Aorta (tissue), 5 donors: Measurements from ENCODE around the gene CASP2. TPM values are rescaled to one million over a fixed set of nuclear protein-coding genes. Genes with fewer than 3 reads are reported as not detected.
A peak's percentile ranks its signal among the peaks of the same experiment; 100 is the strongest.
"Not testable (repeated sequence)": the region's sequence is repeated elsewhere in the genome, so short reads cannot be mapped to it uniquely, and the experiment has no call there.

Experiments used
- ATAC-seq: fragments of 200-7000 bp; cut with Tn5 transposase; one replicate; pipeline ENCODE4 v1.9.1; 2022; ENCODE audit warnings: moderate library complexity; ENCODE audit not compliant: low FRiP score
- DNase-seq, 2 donors: peaks; one replicate each; pipeline ENCODE4 v3.0.0-alpha.2; 2020
- H3K27ac ChIP-seq, 2 donors: one replicate each; pipeline ENCODE4 v1.5.1; 2013; ENCODE audit warnings: low read length in 2 of 2, mild to moderate bottlenecking in 2 of 2, moderate library complexity in 2 of 2, control low read depth in 1 of 2, inconsistent platforms in 1 of 2, low read depth in 1 of 2
- H3K27me3 ChIP-seq, 2 donors: one replicate each; pipeline ENCODE4 v1.6.1; 2013; ENCODE audit warnings: control low read depth in 1 of 2, low read length in 1 of 2, mild to moderate bottlenecking in 1 of 2, moderate library complexity in 1 of 2; ENCODE audit not compliant: insufficient read depth in 2 of 2, control insufficient read depth in 1 of 2
- H3K36me3 ChIP-seq, 2 donors: one replicate each; pipeline ENCODE4 v1.6.1; 2013; ENCODE audit warnings: control low read depth in 1 of 2, low read length in 1 of 2, mild to moderate bottlenecking in 1 of 2; ENCODE audit not compliant: insufficient read depth in 2 of 2, control insufficient read depth in 1 of 2
- H3K4me1 ChIP-seq, 2 donors: one replicate each; pipeline ENCODE4 v1.6.1; 2013; ENCODE audit warnings: low read length in 2 of 2, control low read depth in 1 of 2, mild to moderate bottlenecking in 1 of 2, moderate library complexity in 1 of 2; ENCODE audit not compliant: insufficient read depth in 2 of 2, control insufficient read depth in 1 of 2
- H3K4me3 ChIP-seq, 2 donors: one replicate each; pipeline ENCODE4 v1.5.1; 2013; ENCODE audit warnings: low read length in 2 of 2, control low read depth in 1 of 2, mild to moderate bottlenecking in 1 of 2
- H3K9me3 ChIP-seq: one replicate; pipeline ENCODE4 v1.6.1; 2013; ENCODE audit warnings: mild to moderate bottlenecking, low read length; ENCODE audit not compliant: control insufficient read depth
- WGBS, 2 donors: extraction: QIAGEN DNeasy Blood & Tissue Kit; methylation state at CpG; one replicate each; pipeline ENCODE4 v1.1.7; 2013; 5-methylcytosine and 5-hydroxymethylcytosine counted together
- intact Hi-C, 2 donors: fragments of 100-400 bp; cut with DNase I; formaldehyde crosslinking; loops; one replicate each; pipeline versions ENCODE4 v1.14.2 to v1.15.0; 2022
- polyA plus RNA-seq, 2 donors: library from polyadenylated mRNA; stranded (reverse); fragments of 200-250 nt; gene quantifications; one replicate each; pipeline ENCODE4 v1.2.3, GENCODE V29; 2013
- total RNA-seq, 2 donors: library from RNA; stranded (reverse); fragmentation: NEBNext Ultra II Directional; extraction: Animal tissue kit (Norgen Biotek cat#: 25700); gene quantifications; one replicate each; pipeline ENCODE4 v1.2.1, GENCODE V29; 2021
- donor health status: healthy with polysubstance abuse.
- donor health status: Bipolar disorder and iron deficiency.
- donor health status: DM: no; HTN: no; CAD: no.
- donor health status: DM: no; HTN: no; CAD: no.
- donor health status: DM: yes; HTN: yes; CAD: no.

Gene CASP2
- total and polyA plus RNA-seq, 4 donors: 2.6 to 23.9 (median 13.8) TPM

GRCh38 chr7:143258831-143259230 is 29.3 kb upstream of the CASP2 start:
- WGBS, 2 donors: 18 to 20% methylated on average over 2 of the region's 2 CpGs
- no peak for ATAC-seq
- H3K9me3 ChIP-seq: no peaks in the 10 kb centered on the region
- intact Hi-C loops: no loop called here
- H3K27me3 ChIP-seq: no peaks in the 10 kb centered on the region
- H3K4me3 ChIP-seq: no peak overlapping the region
- no peaks in the 10 kb centered on the region for H3K36me3 ChIP-seq
- DNase-seq: no peak
- no peaks in the 10 kb centered on the region for H3K4me1 ChIP-seq
- no peak overlapping the region for H3K27ac ChIP-seq

GRCh38 chr7:143259765-143260164 is 28.4 kb upstream of the CASP2 start:
- no peak for DNase-seq
- 88 to 98% methylated on average over 2 of the region's 2 CpGs for WGBS, 2 donors
- no peak overlapping the region for H3K4me3 ChIP-seq
- ATAC-seq: no peak
- no peaks in the 10 kb centered on the region for H3K4me1 ChIP-seq
- H3K9me3 ChIP-seq: no peaks in the 10 kb centered on the region
- no peaks in the 10 kb centered on the region for H3K27me3 ChIP-seq
- intact Hi-C loops: no loop called here
- H3K27ac ChIP-seq: no peak overlapping the region
- H3K36me3 ChIP-seq: no peaks in the 10 kb centered on the region

GRCh38 chr7:143261901-143262300 is 26.2 kb upstream of the CASP2 start:
- Histone ChIP-seq H3K9me3 (no peaks in the 10 kb centered on the region), H3K4me3 (no peak overlapping the region), H3K4me1 (no peaks in the 10 kb centered on the region), H3K27ac (no peak overlapping the region), H3K36me3 (no peaks in the 10 kb centered on the region), H3K27me3 (no peaks in the 10 kb centered on the region)
- DNase-seq: no peak
- ATAC-seq: no peak
- intact Hi-C loops: no loop called here
- WGBS, 2 donors: 98 to 100% methylated on average over 1 of the region's 1 CpG

GRCh38 chr7:143263266-143264195 is 24.6 kb upstream of the CASP2 start, which contains the start of gene GSTK1:
Gene GSTK1, plus strand, starts transcription at chr7:143263441. Its CDS starts 73 bp downstream, at chr7:143263514.
- H3K4me1 ChIP-seq: no peaks in the 10 kb centered on the region
- H3K36me3 ChIP-seq: peaks cover 3 to 6% of the 10 kb centered on the region in 2 donors
- H3K27me3 ChIP-seq: no peaks in the 10 kb centered on the region
- H3K9me3 ChIP-seq: no peaks in the 10 kb centered on the region
- intact Hi-C loops: no loop called here
- WGBS, 2 donors: 1 to 2% methylated on average over 47 to 48 of the region's 48 CpGs
- H3K4me3 ChIP-seq: peak within 1 kb of the TSS; percentile 63 to 68
- DNase-seq: peak; percentile 91 to 94
- peak; percentile 97 for ATAC-seq
- peak within 1 kb of the TSS in 1 of 2 donors; percentile 50 for H3K27ac ChIP-seq

GRCh38 chr7:143264196-143264568 is 24.0 kb upstream of the CASP2 start:
- DNase-seq, intact Hi-C loops, H3K36me3 ChIP-seq, ATAC-seq, H3K4me1 ChIP-seq, H3K9me3 ChIP-seq, H3K27me3 ChIP-seq: not testable (repeated sequence)
- peak overlapping the region in 1 of 2 donors; percentile 26 for H3K27ac ChIP-seq
- WGBS, 2 donors: 61 to 62% methylated on average over 15 of the region's 15 CpGs
- peak overlapping the region; percentile 63 to 68 for H3K4me3 ChIP-seq

GRCh38 chr7:143265017-143265693 is 23.0 kb upstream of the CASP2 start:
- H3K4me3 ChIP-seq: no peak overlapping the region
- intact Hi-C loops: no loop called here
- no peaks in the 10 kb centered on the region for H3K27me3 ChIP-seq
- H3K9me3 ChIP-seq: no peaks in the 10 kb centered on the region
- H3K27ac ChIP-seq: no peak overlapping the region
- ATAC-seq (no peak), DNase-seq (no peak)
- 87 to 90% methylated on average over 15 of the region's 15 CpGs for WGBS, 2 donors
- no peaks in the 10 kb centered on the region for H3K4me1 ChIP-seq
- peaks cover 8 to 12% of the 10 kb centered on the region in 2 donors for H3K36me3 ChIP-seq

GRCh38 chr7:143269251-143269650 is 18.9 kb upstream of the CASP2 start:
- intact Hi-C loops: no loop called here

GRCh38 chr7:143271240-143271639 is 16.9 kb upstream of the CASP2 start:
- no peaks in the 10 kb centered on the region for H3K9me3 ChIP-seq
- ATAC-seq (no peak), DNase-seq (no peak)
- H3K4me3 ChIP-seq: no peak overlapping the region
- H3K27ac ChIP-seq: no peak overlapping the region
- no peaks in the 10 kb centered on the region for H3K4me1 ChIP-seq
- intact Hi-C loops: no loop called here
- WGBS, 2 donors: 84 to 94% methylated on average over 1 of the region's 1 CpG
- no peaks in the 10 kb centered on the region for H3K27me3 ChIP-seq
- H3K36me3 ChIP-seq: peaks cover 8 to 12% of the 10 kb centered on the region in 2 donors

More at GRCh38 chr7:143269251-143269650, 18.9 kb upstream of the CASP2 start:
- Histone ChIP-seq H3K27me3 (no peaks in the 10 kb centered on the region), H3K27ac (no peak overlapping the region), H3K9me3 (no peaks in the 10 kb centered on the region), H3K4me1 (no peaks in the 10 kb centered on the region), H3K4me3 (no peak overlapping the region), H3K36me3 (peaks cover 8 to 12% of the 10 kb centered on the region in 2 donors)
- ATAC-seq (no peak), DNase-seq (no peak)
- WGBS, 2 donors: 84 to 87% methylated on average over 5 of the region's 5 CpGs
